Urothelium cell line (cell line): ENCODE results near the gene GPI.
"Not testable (repeated sequence)": the region's sequence is repeated elsewhere in the genome, so short reads cannot be mapped to it uniquely, and the experiment has no call there.

Experiments
- DNase-seq: peaks from one replicate; pipeline ENCODE4 v3.0.0; 2011; ENCODE audit warnings: low spot score, mixed read lengths
- FAIRE-seq: peaks from 2 replicates; lab custom pipeline; 2011; peaks lifted over from hg19 to GRCh38; lab: Jason Lieb, UNC

GPI gene

DNA sequence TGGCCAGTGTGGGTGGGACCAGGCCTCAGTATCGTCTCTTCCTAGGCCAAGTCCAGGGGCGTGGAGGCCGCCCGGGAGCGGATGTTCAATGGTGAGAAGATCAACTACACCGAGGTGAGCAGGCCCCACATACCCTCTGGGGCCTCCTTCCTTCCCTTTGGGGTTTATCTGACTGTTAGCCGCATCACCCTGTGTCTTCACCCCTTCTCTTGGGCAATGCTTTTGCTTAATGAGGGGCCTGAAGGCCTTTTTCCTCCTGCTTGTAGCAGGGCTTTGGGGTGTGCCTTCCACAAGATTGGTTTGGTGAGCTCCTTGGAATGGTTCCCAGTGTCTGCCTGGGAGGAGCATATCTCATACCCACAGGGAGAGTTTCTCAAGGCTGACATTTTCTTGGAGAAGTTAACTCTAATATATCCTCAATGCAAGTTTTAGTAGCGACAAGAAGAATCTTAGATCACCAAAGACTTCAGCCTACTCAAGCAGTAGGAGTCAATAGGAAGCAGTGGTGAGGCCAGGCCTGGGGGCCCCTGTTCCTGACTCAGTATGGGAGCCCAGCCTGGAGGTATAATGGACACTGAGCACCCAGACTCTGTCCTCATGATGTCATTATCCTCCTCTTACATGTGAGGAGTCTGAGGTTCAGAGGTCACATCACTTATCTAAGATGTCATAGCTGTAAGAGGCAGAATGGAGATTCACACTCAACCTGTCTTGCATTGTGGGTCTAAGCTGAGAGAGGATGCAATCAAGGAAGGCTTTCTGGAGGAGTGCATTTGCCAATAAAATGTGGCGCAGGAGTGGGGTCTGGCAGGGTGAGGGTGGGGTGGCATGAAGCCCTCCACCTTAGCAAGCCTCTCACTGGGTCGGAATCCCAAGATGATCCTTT is 2.0 kb downstream of the GPI start:
- DNase-seq, result no peak
- no peak for FAIRE-seq

DNA sequence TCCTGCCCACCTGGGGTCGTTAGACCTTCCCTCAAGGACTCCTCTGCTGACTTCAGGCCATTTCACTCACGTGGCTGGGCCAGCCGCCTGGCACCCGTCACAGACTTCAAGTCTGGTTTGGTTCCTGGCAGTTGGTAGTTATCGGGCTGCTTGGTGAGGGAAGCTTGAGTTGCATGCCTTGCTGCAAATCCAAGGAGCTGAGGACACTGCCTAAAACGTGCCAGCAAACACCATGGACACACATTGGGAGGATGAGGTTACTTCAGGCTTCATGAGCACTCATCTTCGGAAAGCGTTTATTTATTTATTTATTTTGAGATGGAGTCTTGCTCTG is 2.6 kb downstream of the GPI start:
- FAIRE-seq, result no peak
- DNase-seq, result no peak

DNA sequence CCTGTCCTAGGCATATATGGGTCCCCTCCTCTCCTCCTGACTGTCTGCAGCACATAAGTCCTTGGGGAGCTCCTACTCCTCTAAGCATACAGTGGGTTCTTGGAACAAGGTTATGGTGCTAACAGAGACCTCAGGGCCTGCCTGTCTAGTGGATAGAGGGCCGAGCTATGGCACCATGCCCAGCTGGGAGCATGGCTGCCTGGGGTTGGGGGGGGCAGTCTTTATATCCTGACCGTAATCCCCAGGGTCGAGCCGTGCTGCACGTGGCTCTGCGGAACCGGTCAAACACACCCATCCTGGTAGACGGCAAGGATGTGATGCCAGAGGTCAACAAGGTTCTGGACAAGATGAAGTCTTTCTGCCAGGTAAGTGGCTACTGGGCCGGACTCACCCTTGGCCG is 3.3 kb downstream of the GPI start:
- DNase-seq (no peak), FAIRE-seq (no peak)

DNA sequence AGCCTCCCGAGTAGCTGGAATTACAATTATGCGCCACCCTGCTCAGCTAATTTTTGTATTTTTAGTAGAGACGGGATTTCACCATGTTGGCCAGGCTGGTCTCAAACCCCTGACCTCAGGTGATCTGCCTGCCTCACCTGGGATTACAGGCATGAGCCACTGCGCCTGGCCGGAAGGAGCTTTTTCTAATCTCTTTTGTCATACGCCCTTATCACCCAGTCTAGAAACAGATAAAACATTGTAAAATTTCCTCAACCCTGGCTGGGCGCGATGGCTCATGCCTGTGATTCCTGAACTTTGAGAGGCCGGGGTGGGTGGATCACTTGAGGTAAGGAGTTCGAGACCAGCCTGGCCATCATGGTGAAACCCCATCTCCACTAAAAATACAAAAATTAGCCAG is 4.2 kb downstream of the GPI start:
- not testable (repeated sequence) for FAIRE-seq, DNase-seq

DNA sequence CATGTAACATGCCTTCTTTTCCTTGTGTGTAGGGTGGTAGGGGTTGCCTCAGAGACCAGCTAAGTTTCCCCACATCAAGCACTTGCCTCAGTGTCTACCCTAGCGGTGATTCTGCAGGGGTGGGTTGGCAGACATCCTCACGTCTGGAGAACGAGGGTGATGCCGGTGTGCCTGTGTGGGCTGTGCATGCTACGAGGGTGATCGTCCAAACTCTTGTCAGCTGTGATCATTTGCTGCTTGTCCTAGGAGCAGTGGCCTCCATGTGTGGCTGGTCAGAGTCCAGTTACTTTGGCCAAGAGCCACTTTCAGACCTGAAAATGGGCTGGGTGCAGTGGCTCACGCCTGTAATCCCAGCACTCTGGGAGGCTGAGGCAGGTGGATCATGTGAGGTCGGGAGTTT is 5.1 kb downstream of the GPI start:
- DNase-seq, result no peak
- FAIRE-seq, result no peak

DNA sequence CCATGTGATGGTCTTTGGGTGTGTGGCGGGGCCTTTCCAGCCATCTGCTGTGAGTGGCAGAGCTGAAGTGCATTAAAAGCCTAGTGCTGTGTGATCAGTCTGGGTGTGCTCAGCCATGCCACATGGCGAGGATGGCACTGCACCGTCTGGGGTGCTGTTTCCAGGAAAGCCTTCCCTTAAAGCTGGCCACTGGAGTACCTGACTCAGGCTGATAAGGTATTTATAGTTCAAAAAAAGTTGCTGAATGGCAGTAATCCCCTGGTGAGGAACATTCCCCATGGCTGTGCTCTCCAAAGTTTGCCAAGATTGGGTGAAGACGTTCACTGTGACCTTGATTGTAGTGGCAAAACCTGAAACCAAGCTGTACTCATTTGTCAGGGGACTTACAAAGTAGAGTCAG is 6.0 kb downstream of the GPI start:
- DNase-seq (no peak), FAIRE-seq (no peak)

DNA sequence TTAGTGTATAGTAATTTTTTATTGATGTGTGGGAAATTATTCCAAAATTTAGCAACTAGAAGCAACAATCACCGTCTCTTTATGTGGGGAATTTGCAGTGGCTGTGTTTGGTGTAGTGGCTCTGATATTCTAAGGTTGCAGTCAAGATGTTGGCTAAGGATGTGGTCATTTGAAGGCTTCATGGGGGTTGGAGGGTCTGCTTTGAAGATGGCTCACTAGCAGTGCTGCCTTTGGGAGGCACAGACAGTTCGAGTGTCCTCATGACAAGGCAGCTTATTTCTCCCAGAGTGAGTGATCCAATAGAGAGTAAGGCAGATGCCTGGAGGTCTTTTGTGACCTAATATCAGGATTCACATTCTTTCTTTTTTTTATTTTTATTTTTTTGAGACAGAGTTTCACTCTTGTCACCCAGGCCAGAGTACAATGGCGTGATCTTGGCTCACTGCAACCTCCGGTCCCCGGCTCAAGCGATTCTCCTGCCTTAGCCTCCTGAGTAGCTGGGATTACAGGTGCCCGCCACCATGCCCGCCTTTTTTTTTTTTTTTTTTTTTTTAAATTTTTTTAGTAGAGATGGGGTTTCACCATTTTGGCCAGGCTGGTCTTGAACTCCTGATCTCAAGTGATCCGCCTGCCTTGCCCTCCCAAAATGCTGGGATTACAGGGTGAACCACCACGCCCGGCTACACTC is 8.7 kb downstream of the GPI start:
- FAIRE-seq (no peak), DNase-seq (no peak)

DNA sequence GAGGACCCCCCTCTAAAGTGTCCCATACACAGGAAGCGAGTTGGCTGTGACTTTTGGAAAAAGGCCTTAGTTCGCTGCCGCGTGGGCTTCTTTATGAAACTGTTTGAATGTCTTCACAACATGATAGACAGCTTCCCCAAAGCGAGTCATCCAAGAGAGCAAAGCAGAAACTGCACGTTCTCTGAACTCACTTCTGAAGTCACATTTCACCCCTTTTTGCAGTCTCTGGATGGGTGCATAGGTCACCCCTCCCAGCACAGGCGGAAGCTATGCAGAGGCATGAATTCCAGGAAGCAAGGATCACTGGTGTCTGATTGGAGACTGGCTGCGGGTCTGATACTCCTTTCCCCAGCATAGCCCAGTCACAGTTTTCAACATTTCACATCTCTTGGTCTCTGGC is 10.6 kb downstream of the GPI start:
- FAIRE-seq (no peak), DNase-seq (no peak)

DNA sequence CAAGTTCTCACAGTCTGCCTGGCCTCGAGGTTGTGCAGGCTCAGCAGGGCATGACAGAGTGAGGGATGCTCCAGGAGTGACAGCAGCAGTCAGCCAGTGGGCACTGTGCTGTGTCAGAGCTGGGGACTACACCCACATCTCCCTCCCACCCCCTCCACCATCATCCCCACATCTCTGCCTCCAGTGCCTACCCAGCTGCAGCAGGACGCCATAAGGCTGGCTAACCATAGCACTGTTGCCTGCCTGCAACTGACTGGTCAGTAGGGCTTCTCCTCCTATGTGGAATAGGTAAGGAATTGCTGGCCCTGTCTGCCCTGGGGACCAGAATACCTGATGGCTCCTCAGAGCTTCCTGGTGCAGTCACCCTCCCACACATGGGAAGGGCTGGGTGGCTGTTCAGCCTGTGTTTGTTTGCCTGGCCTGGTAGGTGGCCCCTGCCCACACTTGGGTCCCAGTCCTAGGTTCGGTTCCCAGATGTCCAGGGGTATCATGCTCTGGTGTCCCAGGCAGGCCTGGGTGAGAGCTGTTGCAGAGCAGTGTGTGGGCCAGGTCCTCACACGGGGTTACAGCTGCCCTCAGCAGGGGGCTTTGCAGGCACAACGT is 15.7 kb downstream of the GPI start:
- FAIRE-seq (no peak), DNase-seq (no peak)

DNA sequence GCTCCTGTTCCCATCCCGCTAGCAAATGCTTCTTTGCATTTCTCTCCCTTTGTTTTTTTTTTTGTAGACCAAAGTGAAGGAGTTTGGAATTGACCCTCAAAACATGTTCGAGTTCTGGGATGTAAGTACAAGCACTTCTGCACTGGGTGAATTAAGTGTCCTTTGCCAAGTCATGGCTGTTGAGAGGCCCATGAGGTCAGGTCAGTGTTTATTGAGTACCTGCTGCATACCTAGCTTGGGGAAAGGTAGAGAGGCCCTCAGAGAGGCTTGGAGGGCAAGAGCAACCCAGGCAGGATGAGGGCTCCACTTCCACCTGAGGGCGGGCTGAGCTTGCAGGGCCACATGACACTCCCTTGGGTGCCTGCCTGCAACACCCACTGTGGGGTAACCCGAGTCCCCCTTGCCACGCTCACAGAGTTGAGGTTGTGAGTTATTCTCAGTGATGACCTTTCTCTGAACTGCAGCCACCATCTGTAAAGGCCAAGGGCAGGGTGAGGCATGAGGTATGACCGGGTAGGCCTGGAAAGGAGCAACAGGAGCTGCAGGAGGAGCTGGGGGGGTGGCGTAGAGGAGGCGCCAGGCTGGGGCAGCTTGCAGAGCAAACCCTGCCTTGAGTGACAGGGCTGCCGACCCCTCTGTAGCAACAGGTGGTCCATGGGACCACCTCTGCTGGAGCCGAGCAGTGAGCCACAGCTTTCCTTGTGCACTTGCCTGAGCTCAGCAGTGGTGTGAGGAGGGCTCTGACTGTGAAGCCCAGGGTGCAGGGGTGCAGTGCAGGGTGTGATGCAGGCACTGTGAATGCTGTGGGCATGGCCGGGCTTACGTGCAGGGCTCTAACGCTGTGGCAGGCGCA is 16.6 kb downstream of the GPI start:
- FAIRE-seq (no peak), DNase-seq (no peak)

DNA sequence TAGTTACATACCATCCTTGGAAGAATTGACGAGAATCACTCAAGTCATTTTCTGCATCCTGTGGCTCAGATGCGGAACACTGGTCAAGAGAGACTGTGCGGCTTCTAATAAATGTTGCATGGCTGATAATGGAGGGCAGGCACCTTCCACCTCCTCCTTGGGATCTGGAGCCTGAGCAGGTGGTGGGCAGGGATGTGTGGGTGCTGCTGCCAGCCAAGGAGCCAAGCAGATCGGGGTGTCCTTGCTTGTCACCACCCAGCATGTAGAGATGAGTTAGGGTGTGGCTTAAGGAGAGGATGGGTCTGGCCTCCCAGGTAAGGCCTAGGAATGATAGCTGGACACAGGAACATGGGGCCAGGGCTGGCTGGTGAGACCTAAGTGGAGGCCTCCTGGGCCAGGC is 17.5 kb downstream of the GPI start:
- no peak for FAIRE-seq
- no peak for DNase-seq

DNA sequence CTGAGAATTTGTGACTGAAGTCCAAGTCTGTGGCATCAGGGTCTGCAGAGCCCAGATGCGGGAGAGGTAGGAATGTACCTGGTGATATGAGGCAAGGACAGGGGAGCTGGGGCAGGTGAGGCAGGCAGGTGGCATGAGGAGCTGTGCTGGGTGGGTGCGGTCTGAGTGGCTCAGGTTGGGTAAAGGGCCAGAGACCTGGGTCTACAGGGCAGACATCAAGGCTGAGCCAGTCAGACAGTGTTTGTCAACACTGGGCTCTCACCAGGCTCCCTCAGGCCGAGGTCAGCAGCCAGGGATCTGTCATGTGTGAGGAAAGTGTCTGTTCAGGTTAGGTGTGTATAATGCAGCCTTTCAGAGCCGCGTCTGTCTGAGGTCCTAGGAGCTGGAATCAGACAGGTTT is 18.6 kb downstream of the GPI start:
- DNase-seq, result no peak

DNA sequence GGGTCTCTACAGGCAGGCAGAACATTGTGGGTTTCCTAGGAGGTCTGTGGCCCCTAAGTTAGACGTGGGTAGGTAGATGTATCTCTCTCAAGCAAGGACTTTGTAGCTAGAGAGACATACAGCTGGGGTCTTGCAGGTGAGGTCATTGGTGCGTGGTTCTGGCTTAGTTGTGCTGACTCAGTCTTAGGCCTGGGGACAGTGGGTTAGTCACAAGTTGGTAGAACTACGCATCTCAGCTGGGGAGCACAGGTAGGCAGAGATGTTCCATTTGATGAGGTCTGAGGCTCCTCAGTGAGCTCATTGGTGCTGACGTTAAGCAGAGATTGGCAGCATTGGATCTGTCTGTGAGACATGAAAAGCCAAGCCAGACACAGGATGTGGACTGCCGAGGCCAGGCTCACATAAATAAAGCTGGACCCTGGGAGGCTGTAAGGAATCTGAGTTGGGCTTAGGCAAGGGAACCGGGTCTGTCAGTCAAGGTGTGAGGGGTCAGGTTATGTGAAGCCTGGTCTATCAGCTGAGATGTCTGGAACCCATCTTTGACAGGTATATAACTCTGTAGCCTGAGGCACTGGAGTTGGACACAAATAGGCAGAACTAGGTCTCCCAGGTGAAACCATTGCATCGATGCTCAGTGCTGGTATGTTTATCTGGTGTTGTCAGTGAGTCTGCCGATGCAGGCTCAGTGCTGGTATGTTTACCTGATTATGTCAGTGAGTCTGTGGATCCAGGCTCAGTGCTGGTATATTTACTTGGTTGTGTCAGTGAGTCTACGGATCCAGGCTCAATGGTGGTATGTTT is 21.8 kb downstream of the GPI start:
- no peak for FAIRE-seq

More for the DNA sequence above, 18.6 kb downstream of the GPI start:
- FAIRE-seq, result no peak

DNA sequence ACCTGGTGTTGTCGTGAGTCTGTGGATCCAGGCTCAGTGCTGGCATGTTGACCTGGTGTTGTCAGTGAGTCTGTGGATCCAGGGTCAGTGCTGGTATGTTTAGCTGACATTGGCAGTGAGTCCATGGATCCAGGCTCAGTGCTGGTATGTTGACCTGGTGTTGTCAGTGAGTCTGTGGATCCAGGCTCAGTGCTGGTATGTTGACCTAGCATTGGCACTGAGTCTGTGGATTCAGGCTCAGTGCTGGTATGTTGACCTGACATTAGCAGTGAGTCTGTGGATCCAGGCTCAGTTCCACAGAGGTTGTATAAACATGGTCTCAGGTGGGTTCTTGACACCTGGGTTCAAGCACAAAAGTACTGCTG is 22.4 kb downstream of the GPI start:
- FAIRE-seq, result no peak

More for the DNA sequence above, 21.8 kb downstream of the GPI start:
- no peak for DNase-seq

DNA sequence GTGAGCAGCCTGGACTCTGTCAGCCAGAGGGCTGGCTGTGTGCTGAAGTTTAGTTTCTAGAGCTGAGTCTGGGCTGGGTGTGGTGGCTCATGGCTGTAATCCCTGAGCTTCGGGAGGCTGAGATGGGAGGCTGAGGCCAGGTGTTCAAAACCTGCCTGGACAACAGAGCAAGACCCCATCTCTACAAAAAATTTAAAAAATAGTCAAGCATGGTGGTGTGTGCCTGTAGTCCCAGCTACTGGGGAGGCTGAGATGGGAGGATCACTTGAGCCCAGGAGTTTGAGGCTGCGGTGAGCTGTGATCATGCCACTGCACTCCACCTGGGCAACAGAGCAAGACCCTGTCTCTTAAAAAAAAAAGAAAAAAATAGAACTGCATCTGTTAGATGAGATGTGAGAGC is 23.7 kb downstream of the GPI start:
- not testable (repeated sequence) for DNase-seq, FAIRE-seq

More for the DNA sequence above, 22.4 kb downstream of the GPI start:
- DNase-seq, result no peak

DNA sequence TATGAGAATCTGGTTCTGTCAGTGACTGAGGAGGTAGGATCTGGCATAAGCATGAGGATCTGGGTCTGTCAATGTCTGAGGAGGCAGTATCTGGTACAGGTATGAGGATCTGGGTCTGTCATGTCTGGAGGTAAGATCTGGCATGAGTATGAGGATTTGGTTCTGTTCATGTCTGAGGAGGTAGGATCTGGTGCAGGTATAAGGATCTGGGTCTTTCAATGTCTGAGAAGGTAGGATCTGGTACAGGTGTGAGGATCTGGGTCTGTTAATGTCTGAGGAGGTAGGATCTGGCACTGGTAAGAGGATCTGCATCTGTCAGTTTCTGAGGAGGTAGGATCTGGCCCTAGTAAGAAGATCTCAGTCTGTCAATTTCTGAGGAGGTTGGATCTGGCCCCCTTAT is 26.8 kb downstream of the GPI start:
- DNase-seq, result no peak
- no peak for FAIRE-seq

DNA sequence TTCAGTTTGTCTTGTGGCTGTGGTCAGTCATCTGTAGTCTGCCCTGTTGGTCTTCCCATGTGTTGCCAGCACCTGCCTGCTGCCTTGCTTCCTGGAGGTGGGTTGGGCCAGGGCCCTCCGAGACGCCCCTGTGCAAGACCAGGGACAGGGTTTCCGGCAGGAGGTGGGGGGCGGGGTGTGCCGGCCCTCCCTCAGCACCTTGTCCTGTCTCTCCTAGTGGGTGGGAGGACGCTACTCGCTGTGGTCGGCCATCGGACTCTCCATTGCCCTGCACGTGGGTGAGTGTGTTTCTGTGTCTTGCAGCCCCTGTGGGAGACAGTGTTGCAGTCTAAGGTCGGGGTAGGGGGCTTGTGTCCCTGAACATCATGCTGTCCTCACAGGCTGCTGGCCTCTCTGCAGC is 28.0 kb downstream of the GPI start:
- DNase-seq (no peak), FAIRE-seq (no peak)

DNA sequence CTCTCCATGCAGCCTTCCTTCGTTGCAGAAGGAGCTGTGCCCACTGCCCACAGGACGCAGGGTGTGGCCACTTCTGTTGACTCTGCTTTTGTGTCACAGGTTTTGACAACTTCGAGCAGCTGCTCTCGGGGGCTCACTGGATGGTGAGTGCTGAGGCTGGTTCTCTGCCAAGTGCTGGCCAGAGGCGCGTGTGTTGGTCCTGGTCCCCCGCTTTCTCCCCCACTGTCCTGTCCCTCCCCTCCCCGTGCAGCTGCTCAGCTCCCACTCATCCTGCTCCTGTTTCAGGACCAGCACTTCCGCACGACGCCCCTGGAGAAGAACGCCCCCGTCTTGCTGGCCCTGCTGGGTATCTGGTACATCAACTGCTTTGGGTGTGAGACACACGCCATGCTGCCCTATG is 28.6 kb downstream of the GPI start:
- no peak for DNase-seq
- no peak for FAIRE-seq

DNA sequence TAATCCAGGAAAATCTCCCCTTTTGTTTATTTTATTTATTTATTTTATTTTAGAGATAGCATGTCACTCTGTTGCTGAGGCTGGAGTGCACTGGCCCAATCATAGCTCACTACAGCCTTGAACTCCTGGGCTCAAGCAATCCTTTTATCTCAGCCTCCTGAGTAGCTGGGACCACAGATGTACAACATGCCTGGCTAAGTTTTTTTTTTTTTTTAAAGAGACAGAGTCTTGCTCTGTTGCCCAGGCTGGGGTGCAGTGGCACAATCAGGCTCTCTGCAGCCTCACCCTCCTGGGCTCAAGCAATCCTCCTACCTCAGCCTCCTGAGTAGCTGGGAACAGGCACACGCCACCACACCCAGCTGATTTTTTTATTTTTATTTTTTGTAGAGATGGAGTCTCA is 32.9 kb downstream of the GPI start:
- no peak for FAIRE-seq

DNA sequence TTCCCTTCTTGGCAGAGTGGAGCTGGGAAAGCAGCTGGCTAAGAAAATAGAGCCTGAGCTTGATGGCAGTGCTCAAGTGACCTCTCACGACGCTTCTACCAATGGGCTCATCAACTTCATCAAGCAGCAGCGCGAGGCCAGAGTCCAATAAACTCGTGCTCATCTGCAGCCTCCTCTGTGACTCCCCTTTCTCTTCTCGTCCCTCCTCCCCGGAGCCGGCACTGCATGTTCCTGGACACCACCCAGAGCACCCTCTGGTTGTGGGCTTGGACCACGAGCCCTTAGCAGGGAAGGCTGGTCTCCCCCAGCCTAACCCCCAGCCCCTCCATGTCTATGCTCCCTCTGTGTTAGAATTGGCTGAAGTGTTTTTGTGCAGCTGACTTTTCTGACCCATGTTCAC is 34.9 kb downstream of the GPI start:
- no peak for FAIRE-seq
- no peak for DNase-seq

More for the DNA sequence above, 32.9 kb downstream of the GPI start:
- no peak for DNase-seq
